ENCODE results near the gene EI24.

The EI24 gene

DNA sequence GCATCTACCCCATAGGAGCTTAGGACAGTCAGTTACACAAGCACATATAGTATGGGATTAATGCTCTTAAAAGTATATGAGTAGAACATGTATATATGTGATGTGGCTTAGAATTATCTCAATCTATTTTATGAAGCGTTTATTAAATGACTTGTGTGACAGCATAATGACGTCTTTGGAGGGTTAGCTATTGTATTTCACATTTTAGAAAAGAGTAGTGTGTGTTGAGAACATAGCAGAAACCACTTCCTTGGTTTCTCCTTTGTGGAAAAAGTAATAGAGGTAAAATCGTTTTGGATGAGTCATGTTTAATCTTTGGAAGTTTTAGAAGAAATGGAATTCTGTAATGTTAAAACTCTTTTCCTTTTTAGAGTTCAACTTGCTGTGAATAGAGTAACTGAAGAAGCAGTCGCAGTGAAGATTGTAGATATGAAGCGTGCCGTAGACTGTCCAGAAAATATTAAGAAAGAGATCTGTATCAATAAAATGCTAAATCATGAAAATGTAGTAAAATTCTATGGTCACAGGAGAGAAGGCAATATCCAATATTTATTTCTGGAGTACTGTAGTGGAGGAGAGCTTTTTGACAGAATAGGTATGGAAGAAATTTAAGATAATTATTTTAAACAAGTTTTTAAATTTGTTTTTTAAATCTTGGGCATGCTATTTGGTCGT lies 58.1 kb downstream of the EI24 start:
- no peak for DNase-seq (ENCODE audit: low read depth in 2 of 2)

All from stimulated activated CD4-positive, alpha-beta T cell treated with anti-CD3 and anti-CD28 coated beads, Interleukin-4, amount 100 ng/mL, for 48 hours (primary cell).